GM15510 (cell line): ENCODE results near the gene HSPA6.

Experiments
- POLR2A ChIP-seq: IDR thresholded peaks from 3 replicates; pipeline ENCODE4 v1.6.1; 2011; ENCODE audit warnings: borderline replicate concordance; ENCODE audit not compliant: insufficient read length; ENCODE audit errors: extremely low read depth

The HSPA6 gene

DNA sequence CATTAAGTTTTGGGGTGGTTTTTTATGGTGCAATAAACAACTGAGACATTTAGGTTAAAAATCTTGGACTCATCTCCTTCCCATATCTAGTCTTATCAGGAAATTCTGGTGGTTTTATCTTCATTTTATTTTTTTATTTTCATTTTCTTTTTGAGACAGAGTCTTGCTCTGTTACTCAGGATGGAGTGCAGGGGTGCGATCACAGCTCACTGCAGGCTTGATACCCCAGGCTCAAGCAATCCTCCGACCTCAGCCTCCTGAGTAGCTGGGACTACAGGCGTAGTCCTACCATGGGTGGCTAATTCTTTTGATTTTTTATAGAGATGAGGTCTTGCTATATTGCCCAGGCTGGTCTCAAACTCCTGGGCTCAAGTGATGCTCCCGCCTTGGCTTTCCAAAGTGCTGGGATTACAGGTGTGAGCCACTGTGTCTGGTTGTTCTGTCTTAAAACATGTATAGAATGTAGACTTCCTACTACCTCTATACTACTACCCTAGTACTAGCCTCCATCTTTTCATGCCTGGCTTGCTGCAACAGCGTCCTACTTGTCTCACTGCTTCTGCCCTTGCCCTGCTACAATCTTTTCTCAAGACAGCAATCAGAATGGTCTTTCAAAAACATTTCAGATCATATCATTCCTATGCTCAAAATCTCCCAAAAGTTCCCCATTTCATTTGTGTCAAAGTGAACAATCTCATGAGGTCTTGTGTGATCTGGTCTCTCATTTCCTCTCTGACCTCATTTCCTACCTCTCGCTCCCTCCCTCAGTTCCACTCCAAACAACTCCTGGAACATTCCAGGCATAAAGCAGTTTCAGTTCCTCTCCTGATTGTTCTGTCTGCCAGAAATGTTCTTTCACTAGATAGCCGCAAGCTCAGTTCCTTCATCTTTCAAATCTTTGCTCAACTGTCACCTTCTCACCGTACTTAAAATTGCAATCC lies 25.0 kb upstream of the HSPA6 start:
- no peak for TF ChIP-seq POLR2A

GRCh38 chr1:161501234-161501633 lies 23.1 kb upstream of the HSPA6 start:
- TF ChIP-seq POLR2A = no peak

- no peak for TF ChIP-seq POLR2A
These were observed 22.2 kb upstream of the HSPA6 start for GRCh38 chr1:161502181-161502580.

GRCh38 chr1:161502641-161503393 lies 21.5 kb upstream of the HSPA6 start:
- TF ChIP-seq POLR2A = no peak

- TF ChIP-seq POLR2A = no peak
These were observed 21.0 kb upstream of the HSPA6 start for GRCh38 chr1:161503394-161503748.

DNA sequence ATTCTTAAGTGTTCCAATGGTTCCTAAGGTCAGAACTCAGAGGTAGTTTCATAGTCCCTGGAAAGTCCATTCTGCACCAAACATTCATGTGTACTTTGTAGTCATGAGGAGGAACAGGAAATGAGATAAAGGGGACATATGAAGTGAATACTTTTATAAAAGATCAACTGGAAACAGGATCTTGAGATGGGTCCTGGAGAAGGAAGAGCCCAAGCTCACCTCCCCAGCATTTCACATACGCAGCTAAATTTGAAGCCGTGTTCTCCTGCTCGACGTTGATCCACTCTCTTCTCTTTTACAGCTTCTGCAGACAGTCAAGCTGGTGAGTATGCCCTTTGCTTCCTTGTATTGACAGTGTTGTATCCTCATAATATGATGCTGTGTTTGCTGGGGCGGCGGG lies 18.7 kb upstream of the HSPA6 start:
- no peak for TF ChIP-seq POLR2A

DNA sequence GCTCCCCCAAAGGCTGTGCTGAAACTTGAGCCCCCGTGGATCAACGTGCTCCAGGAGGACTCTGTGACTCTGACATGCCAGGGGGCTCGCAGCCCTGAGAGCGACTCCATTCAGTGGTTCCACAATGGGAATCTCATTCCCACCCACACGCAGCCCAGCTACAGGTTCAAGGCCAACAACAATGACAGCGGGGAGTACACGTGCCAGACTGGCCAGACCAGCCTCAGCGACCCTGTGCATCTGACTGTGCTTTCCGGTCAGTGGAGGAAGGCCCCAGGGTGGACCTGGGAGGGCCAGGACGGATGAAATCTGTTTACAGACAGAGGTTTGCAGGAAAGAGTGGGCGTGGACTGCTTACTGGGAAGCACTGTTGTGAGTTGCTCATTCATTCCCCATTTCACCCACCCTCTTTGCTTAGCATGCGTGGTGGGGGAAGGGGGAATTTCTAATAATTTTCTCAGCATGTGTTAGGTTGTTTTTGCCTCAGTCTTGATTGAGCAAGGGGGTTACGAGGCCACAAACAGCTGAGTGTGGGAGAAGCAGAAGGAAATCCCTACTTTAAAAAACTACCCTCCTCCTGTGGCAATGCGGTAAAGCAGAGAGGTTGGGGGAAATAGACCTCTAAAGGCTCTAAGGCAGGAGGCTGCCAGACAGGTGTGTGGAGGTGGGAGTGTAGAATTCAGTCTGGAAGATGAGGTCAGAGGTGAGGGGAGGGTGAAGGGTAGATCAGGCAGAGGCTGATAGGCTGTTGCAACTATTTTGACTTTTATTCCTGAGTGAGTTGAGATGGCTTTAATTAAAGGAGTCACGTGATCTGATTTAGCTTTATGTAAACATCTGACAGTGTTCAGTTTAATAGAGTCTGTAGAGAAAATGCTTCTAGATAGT lies 17.8 kb upstream of the HSPA6 start:
- TF ChIP-seq POLR2A = no peak

- TF ChIP-seq POLR2A = no peak
These were observed 13.9 kb upstream of the HSPA6 start for GRCh38 chr1:161510477-161510876.

DNA sequence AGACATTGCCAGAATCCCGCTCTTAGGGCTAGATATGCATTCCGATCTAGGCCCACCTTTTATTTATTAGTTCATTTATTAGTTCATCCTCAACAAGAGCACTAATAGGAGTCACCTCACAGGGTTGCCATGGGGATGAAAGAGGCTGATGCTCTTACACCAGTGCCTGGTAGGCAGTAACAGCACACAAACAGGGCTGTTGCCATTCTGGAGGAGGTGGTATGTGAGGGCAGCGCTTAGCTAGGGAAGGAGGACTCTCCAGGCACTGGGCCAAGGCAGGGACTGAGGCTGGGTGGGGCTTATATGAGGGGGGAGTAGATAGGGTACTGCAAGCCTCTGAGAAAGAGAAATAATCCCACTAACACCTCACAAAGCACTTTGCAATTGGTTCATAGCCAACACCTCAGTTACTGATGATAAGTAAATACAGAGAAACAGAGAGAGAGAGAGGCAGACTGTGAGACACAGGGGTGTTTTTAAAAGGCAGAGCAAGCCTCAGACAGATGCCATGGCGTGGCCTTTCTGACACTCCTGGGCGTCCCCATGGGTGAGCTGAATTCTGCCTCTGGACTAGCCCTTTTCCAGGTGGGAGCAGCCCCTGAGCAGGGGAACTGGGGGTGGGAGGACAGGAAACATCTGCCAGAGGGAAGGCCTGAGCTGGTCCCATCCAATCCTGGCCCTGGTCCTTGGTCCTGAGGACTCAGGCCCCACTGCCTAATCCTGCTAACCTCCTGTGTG lies 13.2 kb upstream of the HSPA6 start:
- TF ChIP-seq POLR2A = no peak

- no peak for TF ChIP-seq POLR2A
These were observed 12.6 kb upstream of the HSPA6 start for GRCh38 chr1:161511756-161512060.

- TF ChIP-seq POLR2A = no peak
These were observed 7.8 kb downstream of the HSPA6 start for GRCh38 chr1:161531986-161532643.

DNA sequence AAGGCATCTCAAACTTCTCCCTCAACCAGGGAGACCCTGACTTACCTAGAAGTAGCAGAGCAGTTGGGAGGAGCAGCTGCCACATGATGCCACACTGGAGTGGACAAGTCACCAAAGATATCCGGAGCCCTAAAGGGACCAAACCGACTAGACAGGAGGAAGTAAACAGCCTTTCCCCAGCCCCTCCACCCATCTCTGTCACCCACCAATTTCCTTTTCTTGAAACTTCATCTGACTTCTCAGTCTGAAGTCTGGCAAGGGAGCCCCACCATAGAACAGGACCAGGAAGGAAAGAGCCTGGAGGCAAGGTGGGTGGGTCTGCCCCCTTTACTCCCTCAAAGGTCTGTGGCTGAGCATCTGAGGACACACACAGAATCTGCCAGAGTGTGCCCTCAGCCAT lies 25.3 kb downstream of the HSPA6 start, which contains the start of gene FCGR3A:
FCGR3A (minus strand) TSS at position 167 of the 400 bp plus-strand sequence; CDS start at position 85, 82 bp downstream.
- TF ChIP-seq POLR2A = no peak
